HG03520 (cell line): ENCODE data around the gene TGFBR1.
"Not testable (repeated sequence)": the region's sequence is repeated elsewhere in the genome, so short reads cannot be mapped to it uniquely, and the experiment has no call there.

Experiments used
- ATAC-seq: cut with Tn5 transposase; IDR thresholded peaks from one replicate; pipeline ENCODE4 v1.9.1; 2021; ENCODE audit warnings: mild to moderate bottlenecking, moderate library complexity; ENCODE audit not compliant: unreplicated experiment

Gene TGFBR1

DNA sequence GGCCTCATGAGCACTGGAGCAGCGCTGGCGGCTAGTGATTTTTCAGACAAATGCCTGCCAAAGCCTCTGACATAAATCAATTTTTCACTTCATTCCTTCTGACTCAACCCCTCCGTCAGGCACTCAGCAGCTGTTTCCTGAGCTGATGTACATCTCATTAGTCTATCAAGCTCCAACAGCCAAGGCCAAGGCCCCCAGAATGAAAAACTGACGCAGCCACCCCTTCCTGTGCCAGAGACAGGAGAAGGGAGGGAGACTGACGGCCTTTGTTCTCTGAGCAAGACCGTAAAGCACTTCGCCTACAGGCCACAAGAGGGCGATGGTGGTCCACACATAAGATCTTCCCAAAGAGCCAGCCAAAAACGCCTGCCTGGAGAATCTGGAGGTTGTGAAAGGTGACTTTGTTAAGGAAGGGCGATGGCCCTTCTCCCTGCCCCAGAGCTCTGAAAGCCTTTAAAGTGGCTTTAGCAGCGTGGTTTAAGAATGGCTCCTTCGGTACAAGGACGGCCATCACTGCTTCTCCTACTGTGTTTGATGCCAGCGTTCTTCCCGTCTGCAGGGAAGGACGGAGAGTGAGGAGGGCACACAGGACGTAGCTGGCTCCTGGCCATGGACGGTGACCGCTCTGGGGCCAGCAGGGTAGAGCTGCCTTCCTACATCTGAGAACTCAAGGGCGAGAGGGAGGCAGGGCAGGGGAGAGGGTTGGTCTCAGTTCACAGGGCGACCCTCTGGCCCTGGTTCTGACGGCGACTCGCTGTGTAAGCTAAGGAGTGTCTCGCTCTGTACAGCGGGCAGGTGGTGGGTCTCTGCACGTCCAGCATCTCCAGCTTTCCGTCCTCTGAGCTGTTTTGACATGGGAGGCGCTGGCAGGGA is 79.8 kb downstream of the TGFBR1 start:
- peak; percentile 52 for ATAC-seq

DNA sequence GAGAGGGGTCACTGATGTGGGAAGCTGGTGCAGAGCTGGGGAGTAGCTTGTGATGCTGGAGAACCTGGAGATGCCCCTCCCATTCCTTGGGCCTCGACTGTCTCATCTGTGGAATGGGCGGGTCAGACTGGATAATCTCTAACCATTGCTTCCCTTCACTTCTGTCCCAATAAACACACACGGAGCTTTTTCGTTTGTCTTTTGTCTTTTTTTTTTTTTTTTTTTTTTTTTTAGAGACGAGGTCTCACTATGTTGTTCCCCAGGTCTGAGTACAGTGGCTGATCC is 80.4 kb downstream of the TGFBR1 start:
- ATAC-seq: no peak

- no peak for ATAC-seq
Measured at GRCh38 chr9:99185934-99186333, 81.0 kb downstream of the TGFBR1 start.

DNA sequence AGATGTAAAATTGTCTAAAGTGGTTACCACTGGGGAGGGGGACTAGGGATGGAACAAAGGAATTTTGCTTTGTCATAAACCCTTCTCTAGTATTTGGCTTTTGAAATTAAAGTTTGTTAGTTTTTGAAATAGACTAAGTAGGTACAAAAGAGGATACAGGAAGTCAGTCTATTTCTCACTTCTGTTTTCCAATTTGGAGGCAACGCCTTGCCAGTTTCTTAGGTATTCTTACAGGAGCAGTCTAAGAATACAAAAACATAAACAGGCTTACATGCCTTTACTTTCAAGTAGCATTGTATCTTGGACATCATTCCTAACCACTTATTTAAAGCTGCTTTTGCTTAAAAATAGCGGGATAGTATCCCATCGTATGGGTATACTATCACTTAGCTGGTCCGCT is 82.4 kb downstream of the TGFBR1 start:
- ATAC-seq: no peak

DNA sequence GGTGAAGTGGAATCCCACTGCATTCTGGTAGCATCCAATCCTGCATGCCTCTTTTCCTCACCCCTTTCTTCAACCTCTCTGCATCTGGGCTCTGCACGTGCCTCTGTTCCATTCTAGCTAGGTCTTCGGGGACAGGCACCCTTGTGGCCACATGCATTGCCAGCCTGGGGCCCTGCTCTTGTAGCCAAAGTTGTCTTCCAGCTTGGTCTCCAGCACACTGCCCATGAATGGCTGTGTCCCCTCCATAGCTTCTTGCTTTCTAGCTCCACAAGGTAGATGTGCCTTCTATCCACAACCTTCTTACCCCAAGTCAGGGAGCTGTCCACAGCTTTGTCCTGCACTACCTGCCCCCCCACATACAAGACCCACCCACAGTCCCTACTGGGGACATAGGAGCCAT is 84.3 kb downstream of the TGFBR1 start:
- ATAC-seq: no peak

DNA sequence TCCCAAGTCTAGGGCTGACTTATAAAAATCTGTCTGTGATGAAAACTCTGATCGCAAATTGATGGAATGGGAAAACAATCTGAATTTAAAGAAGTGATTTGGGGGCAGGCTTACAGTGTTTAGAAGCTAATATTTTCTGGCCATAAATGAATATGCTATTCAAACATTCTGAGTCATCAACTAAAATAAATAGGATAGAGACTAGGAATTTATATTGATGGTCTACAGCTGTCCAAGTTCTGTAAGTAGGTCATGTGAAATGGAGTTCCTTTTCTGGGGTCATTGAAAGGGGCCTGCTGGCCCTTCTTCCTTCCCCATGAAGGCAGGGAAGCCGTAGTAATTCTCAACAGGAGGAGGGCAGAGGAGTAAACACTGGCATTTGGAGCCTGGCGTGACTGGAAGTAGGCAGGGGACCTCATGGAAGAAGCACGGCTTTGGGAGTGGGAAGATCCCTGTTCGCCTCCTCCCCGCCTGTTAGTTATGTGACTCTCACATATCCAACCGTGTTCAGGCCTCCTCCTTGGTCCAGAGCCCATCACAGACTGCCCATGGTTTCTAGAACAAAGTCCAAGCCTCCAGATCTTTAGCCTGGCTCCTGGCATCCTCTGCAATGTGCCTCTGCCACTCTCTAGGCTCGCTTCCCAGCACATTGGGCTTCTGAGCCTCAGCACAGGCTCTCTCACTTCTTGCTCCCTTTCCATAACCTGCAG is 85.1 kb downstream of the TGFBR1 start:
- ATAC-seq: no peak

- no peak for ATAC-seq
Measured at GRCh38 chr9:99190597-99191283, 85.8 kb downstream of the TGFBR1 start.

DNA sequence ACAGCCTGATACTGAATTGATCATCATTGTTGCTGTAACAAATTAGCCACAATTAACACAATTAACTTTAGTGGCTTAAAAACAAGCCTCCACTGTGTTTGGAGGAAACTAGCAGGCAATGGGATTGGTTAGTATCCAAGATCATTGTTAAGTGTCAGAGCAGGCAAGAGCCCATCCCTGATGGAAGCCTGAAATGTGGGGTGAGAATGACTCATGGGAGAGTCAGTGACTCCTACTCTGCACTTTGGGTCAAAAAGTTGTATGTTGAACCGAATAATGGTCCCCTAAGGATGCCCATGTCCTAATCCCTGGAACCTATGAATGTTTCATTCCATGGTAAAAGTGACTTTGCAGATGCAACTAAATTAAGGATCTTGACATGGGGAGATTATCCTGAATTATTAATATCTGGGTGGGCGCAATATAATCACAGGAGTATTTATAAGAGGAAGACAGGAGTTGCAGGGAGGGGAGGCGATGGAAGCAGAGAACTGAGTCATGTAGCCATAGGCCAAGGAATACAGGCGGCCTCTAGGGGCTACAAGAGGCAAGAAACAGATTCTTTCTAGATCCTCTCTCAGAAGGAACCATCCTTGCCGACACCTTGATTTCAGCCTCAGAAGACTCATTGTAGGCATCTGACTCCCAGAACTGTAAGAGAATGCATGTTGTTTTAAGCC is 88.0 kb downstream of the TGFBR1 start:
- no peak for ATAC-seq

DNA sequence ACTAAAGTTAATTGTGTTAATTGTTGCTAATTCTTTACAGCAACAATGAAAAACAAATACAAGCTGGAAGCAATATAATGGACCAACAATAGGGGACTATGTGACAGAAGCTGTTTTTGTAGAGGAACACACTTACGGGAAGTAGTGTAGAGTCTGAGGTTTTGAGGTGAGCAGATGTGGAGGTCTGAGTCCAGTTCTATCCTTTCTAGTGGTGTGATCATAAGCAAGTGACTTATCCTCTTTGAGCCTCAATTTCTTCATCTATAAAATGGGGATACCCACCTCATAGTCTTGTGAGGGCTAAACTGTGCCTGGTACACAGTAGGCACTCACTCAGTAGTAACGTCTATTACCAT is 88.5 kb downstream of the TGFBR1 start:
- ATAC-seq: no peak

GRCh38 chr9:99196484-99196883 is 91.6 kb downstream of the TGFBR1 start:
- ATAC-seq: not testable (repeated sequence)

DNA sequence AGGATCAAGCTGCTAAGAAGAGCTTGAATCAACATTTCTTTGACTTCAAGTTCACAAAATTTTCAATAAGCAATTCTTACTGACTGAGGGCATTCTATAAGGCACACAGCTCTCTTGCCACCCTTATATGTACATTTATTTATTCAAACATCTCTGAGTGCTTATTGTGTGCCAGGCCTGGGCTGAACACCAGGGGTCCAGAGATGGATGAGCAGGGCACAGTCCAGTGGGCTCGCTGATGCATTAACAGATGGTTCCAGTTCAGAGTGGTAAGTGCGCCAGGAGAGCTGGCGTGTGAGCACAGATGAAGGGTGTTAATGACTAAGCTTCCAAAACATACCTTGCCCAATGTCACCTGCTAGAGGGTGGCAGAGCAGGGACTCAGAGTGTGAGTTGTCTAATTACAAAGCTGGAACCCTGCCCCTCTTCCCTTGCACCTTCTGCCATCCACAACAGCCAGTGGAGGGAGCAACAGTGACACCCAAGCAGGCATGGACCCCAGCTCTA is 92.3 kb downstream of the TGFBR1 start:
- ATAC-seq: no peak

GRCh38 chr9:99197987-99198386 is 93.1 kb downstream of the TGFBR1 start:
- no peak for ATAC-seq

DNA sequence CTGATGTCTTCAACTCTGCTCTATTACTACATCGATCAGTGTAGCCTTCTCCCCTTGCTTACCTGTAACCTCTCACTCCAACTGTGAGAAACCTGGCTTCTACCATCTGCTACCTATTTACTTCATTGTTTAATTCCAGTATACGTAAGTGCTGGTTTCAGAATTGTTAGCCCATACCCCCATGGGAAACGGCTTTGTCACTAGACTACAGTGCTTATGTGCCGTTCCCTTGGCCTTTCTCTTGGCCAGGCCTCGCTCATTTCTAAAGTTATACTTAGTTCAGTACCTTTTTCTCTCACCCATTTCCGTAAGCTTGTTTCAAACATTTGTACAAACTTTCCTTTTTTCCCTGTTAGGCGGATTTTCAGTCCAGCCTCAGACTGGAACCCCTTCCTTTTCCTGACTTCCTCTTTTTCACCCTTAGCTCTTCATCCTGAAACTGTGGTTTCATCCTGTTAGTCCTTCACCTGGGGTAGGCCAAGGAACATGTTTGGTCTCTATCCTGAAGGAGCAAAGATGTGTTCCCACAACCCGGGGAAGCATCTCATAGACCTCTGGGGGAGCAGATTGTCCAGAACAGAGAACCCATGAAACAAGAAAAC is 95.1 kb downstream of the TGFBR1 start:
- no peak for ATAC-seq

- no peak for ATAC-seq
Measured at GRCh38 chr9:99201603-99202002, 96.7 kb downstream of the TGFBR1 start.
